Smooth muscle cell (in vitro differentiated cells): ENCODE data around the gene CDKN3. TPM values are rescaled to one million over a fixed set of nuclear protein-coding genes. Genes with fewer than 3 reads are reported as not detected.

Experiments used
- DNase-seq: peaks from one replicate; lab custom pipeline; 2025; ENCODE audit not compliant: unreplicated experiment; lab: John Stamatoyannopoulos, UW
- H2AFZ ChIP-seq: fragments of 200-600 bp; sonication (generic); 2 replicates; pipeline ENCODE4 v1.6.0; 2016; ENCODE audit warnings: antibody characterized with exemption, low read depth, mild to moderate bottlenecking
- H3F3A ChIP-seq: fragments of 200-600 bp; sonication (generic); 2 replicates; pipeline ENCODE4 v1.6.0; 2017; ENCODE audit warnings: antibody characterized with exemption, low read depth
- H3K27ac ChIP-seq: fragments of 200-600 bp; sonication (generic); 2 replicates; pipeline ENCODE4 v1.5.1; 2016; ENCODE audit warnings: low read depth, mild to moderate bottlenecking
- H3K27me3 ChIP-seq: fragments of 200-600 bp; sonication (generic); 2 replicates; pipeline ENCODE4 v1.6.1; 2016; ENCODE audit warnings: low read depth, mild to moderate bottlenecking
- H3K36me3 ChIP-seq: fragments of 200-600 bp; sonication (generic); 2 replicates; pipeline ENCODE4 v1.5.1; 2016; ENCODE audit warnings: low read depth
- H3K4me1 ChIP-seq: fragments of 200-600 bp; sonication (generic); 2 replicates; pipeline ENCODE4 v1.5.1; 2016; ENCODE audit warnings: low read depth
- H3K4me2 ChIP-seq: fragments of 200-600 bp; sonication (generic); 2 replicates; pipeline ENCODE4 v1.6.0; 2016; ENCODE audit warnings: mild to moderate bottlenecking
- H3K4me3 ChIP-seq: fragments of 200-600 bp; sonication (generic); 2 replicates; pipeline ENCODE4 v1.5.1; 2016; ENCODE audit warnings: mild to moderate bottlenecking
- H3K79me2 ChIP-seq: fragments of 200-600 bp; sonication (generic); 2 replicates; pipeline ENCODE4 v1.6.0; 2016; ENCODE audit warnings: low read depth, mild to moderate bottlenecking
- H3K9ac ChIP-seq: fragments of 200-600 bp; sonication (generic); 2 replicates; pipeline ENCODE4 v1.6.0; 2016; ENCODE audit warnings: low read depth
- H3K9me3 ChIP-seq: fragments of 200-600 bp; sonication (generic); replicated peaks from 2 replicates; pipeline ENCODE4 v1.5.1; 2016; ENCODE audit warnings: low read depth
- H4K20me1 ChIP-seq: fragments of 200-600 bp; sonication (generic); 2 replicates; pipeline ENCODE4 v1.6.0; 2016; ENCODE audit warnings: low read depth
- CTCF ChIP-seq: fragments of 200-600 bp; sonication (generic); IDR thresholded peaks from 2 replicates; pipeline ENCODE4 v1.5.1; 2017; ENCODE audit warnings: borderline replicate concordance, mild to moderate bottlenecking, antibody characterized with exemption; ENCODE audit not compliant: insufficient read depth, poor library complexity, severe bottlenecking
- WGBS: methylation state at CpG from one replicate; pipeline ENCODE4 v1.1.7; 2016; ENCODE audit warnings: low lambda C conversion rate; 5-methylcytosine and 5-hydroxymethylcytosine counted together
- polyA plus RNA-seq: library from polyadenylated mRNA; unstranded; fragments of >200 nt; fragmentation: Nextera tagmentation; extraction: Ambion mirVana; gene quantifications from 2 replicates; pipeline ENCODE4 v1.2.1, GENCODE V29; 2016
- total RNA-seq: library from RNA; depleted of rRNA; stranded (reverse); fragments of >200 nt; gene quantifications from 2 replicates; pipeline ENCODE4 v1.2.3, GENCODE V29; 2014

Gene CDKN3
- total and polyA plus RNA-seq, 2 experiments from 2014 or later, result 18.6 to 22.1 TPM

GRCh38 chr14:54446161-54446693 is 49.4 kb downstream of the CDKN3 start:
- H4K20me1 ChIP-seq, result no peaks in the 10 kb centered on the region
- H3K9ac ChIP-seq, result no peak overlapping the region
- no peak overlapping the region for H2AFZ ChIP-seq
- no peak for TF ChIP-seq CTCF
- H3K4me2 ChIP-seq, result no peak overlapping the region
- no peak for DNase-seq
- no peak overlapping the region for H3K4me3 ChIP-seq
- no peaks in the 10 kb centered on the region for H3K9me3 ChIP-seq
- 80% methylated on average over 5 of the region's 5 CpGs for WGBS
- H3F3A ChIP-seq, result no peaks in the 10 kb centered on the region
- no peaks in the 10 kb centered on the region for H3K36me3 ChIP-seq
- H3K4me1 ChIP-seq, result no peaks in the 10 kb centered on the region
- H3K27me3 ChIP-seq, result no peaks in the 10 kb centered on the region
- no peak overlapping the region for H3K27ac ChIP-seq
- H3K79me2 ChIP-seq, result no peaks in the 10 kb centered on the region

- Histone ChIP-seq H3F3A (no peaks in the 10 kb centered on the region), H3K9ac (no peak overlapping the region), H3K9me3 (no peaks in the 10 kb centered on the region), H2AFZ (no peak overlapping the region), H3K4me2 (no peak overlapping the region), H3K79me2 (no peaks in the 10 kb centered on the region), H3K4me3 (no peak overlapping the region), H3K27me3 (no peaks in the 10 kb centered on the region), H4K20me1 (no peaks in the 10 kb centered on the region), H3K36me3 (no peaks in the 10 kb centered on the region), H3K4me1 (no peaks in the 10 kb centered on the region), H3K27ac (no peak overlapping the region)
- DNase-seq, result no peak
- 93% methylated on average over 8 of the region's 8 CpGs for WGBS
- no peak for TF ChIP-seq CTCF
These were observed 50.5 kb downstream of the CDKN3 start for GRCh38 chr14:54447231-54447692.

- Histone ChIP-seq H3K36me3 (no peaks in the 10 kb centered on the region), H3F3A (no peaks in the 10 kb centered on the region), H4K20me1 (no peaks in the 10 kb centered on the region), H2AFZ (no peak overlapping the region), H3K4me2 (no peak overlapping the region), H3K4me1 (no peaks in the 10 kb centered on the region), H3K79me2 (no peaks in the 10 kb centered on the region), H3K9me3 (no peaks in the 10 kb centered on the region), H3K4me3 (no peak overlapping the region), H3K9ac (no peak overlapping the region), H3K27me3 (no peaks in the 10 kb centered on the region), H3K27ac (no peak overlapping the region)
- no peak for DNase-seq
- no peak for TF ChIP-seq CTCF
- WGBS, result 49% methylated on average over 3 of the region's 3 CpGs
These were observed 53.7 kb downstream of the CDKN3 start for GRCh38 chr14:54450535-54450934.

- H3K36me3 ChIP-seq, result no peaks in the 10 kb centered on the region
- H3K4me1 ChIP-seq, result no peaks in the 10 kb centered on the region
- no peak overlapping the region for H3K27ac ChIP-seq
- H3K4me2 ChIP-seq, result no peak overlapping the region
- H3F3A ChIP-seq, result no peaks in the 10 kb centered on the region
- DNase-seq, result no peak
- no peak for TF ChIP-seq CTCF
- H3K27me3 ChIP-seq, result no peaks in the 10 kb centered on the region
- no peak overlapping the region for H2AFZ ChIP-seq
- no peaks in the 10 kb centered on the region for H3K9me3 ChIP-seq
- H3K9ac ChIP-seq, result no peak overlapping the region
- no peak overlapping the region for H3K4me3 ChIP-seq
- no peaks in the 10 kb centered on the region for H3K79me2 ChIP-seq
- H4K20me1 ChIP-seq, result no peaks in the 10 kb centered on the region
- WGBS, result 94% methylated on average over 7 of the region's 7 CpGs
These were observed 54.4 kb downstream of the CDKN3 start for GRCh38 chr14:54451121-54451601.
